ENCODE measurements around the gene KCNJ8.

DNA sequence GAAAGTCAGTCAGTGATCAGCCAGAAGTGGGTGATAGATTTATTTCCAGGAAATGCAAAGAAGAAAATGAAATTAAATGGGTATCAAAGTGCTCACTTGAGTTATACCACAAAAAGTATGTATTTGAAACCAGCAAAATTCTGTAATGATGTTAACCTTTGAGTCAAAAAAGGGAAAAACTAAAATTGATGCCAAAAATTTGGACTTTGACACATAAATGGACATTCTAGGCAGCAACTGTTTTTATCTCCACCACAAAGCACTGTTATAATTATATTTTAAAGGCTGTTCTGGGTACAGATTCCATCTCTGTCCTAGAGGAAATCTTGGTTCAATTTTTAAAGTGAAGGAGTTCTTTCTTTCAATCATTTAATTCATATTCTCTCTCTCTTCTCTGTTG is 31.7 kb upstream of the KCNJ8 start:
- TF ChIP-seq POLR2A (IDR thresholded peaks at IDR 0.05) = no peak
- no peak for TF ChIP-seq CTCF (IDR thresholded peaks at IDR 0.05)
- no peak for TF ChIP-seq EP300 (IDR thresholded peaks at IDR 0.05)
